CD4-positive, CD25-positive, alpha-beta regulatory T cell (primary cell): ENCODE measurements around the gene C1D. TPM values are rescaled to one million over a fixed set of nuclear protein-coding genes. Genes with fewer than 3 reads are reported as not detected.

ENCODE experiments used
- ATAC-seq, 2 donors: fragments of 150-1000 bp; cut with Tn5 transposase; one replicate each; pipeline ENCODE4 v1.10.0; 2021; ENCODE audit warnings: low read depth in 2 of 2, moderate number of reproducible peaks in 2 of 2, moderate library complexity in 1 of 2
- DNase-seq, 3 donors: peaks; one replicate each; pipeline versions ENCODE4 v3.0.0 to v3.0.0-alpha.2; 2012 to 2022; ENCODE audit warnings: mixed read lengths in 1 of 3
- H3K27ac ChIP-seq: one replicate; pipeline ENCODE4 v1.7.0; 2013; ENCODE audit warnings: mild to moderate bottlenecking, low read length; ENCODE audit not compliant: insufficient read depth, poor library complexity, severe bottlenecking
- H3K27me3 ChIP-seq: one replicate; pipeline ENCODE4 v1.7.0; 2013; ENCODE audit warnings: low read length; ENCODE audit not compliant: control insufficient read depth, insufficient read depth
- H3K36me3 ChIP-seq: one replicate; pipeline ENCODE4 v1.7.0; 2013; ENCODE audit warnings: mild to moderate bottlenecking, low read length, moderate library complexity; ENCODE audit not compliant: control insufficient read depth, insufficient read depth
- H3K4me1 ChIP-seq: 2 replicates; pipeline ENCODE4 v1.7.0; 2013; ENCODE audit warnings: mild to moderate bottlenecking, low read length; ENCODE audit not compliant: insufficient read depth, control insufficient read depth, poor library complexity, severe bottlenecking
- H3K4me3 ChIP-seq: one replicate; pipeline ENCODE4 v1.7.0; 2013; ENCODE audit warnings: low read depth, mild to moderate bottlenecking, low read length, moderate library complexity
- H3K9me3 ChIP-seq, 2 experiments: 1 replicate in 1 of 2; 2 replicates in 1 of 2; pipeline ENCODE4 v1.7.0; 2013; ENCODE audit warnings: low read length in 2 of 2, mild to moderate bottlenecking in 1 of 2, moderate library complexity in 1 of 2; ENCODE audit not compliant: control insufficient read depth in 2 of 2
- H3K27ac Mint-ChIP-seq, 3 donors: one replicate each; pipeline ENCODE4 v1.8.0; 2020 to 2022; ENCODE audit warnings: mild to moderate bottlenecking in 3 of 3, mixed read lengths in 3 of 3, moderate library complexity in 2 of 3
- H3K27me3 Mint-ChIP-seq: one replicate; pipeline ENCODE4 v1.8.0; 2022; ENCODE audit warnings: mild to moderate bottlenecking, mixed read lengths
- H3K36me3 Mint-ChIP-seq: one replicate; pipeline ENCODE4 v1.8.0; 2020; ENCODE audit warnings: mixed read lengths
- H3K4me1 Mint-ChIP-seq, 4 donors: one replicate each; pipeline ENCODE4 v1.8.0; 2020 to 2022; ENCODE audit warnings: mixed read lengths in 4 of 4, mild to moderate bottlenecking in 1 of 4
- H3K4me3 Mint-ChIP-seq, 4 donors: one replicate each; pipeline ENCODE4 v1.8.0; 2020 to 2022; ENCODE audit warnings: mild to moderate bottlenecking in 4 of 4, mixed read lengths in 4 of 4, moderate library complexity in 3 of 4
- H3K9me3 Mint-ChIP-seq, 7 donors: one replicate each; pipeline ENCODE4 v1.8.0; 2020 to 2022; ENCODE audit warnings: mixed read lengths in 7 of 7, mild to moderate bottlenecking in 3 of 7, moderate library complexity in 2 of 7
- polyA plus RNA-seq, 4 donors: library from polyadenylated mRNA; unstranded; fragments of 300-500 nt; fragmentation: Illumina TruSeq; gene quantifications; one replicate each; pipeline ENCODE4 v1.2.3, GENCODE V29; 2021
- total RNA-seq: library from RNA; stranded (reverse); gene quantifications from one replicate; pipeline ENCODE4 v1.2.3, GENCODE V29; 2022

The C1D gene, protein sequence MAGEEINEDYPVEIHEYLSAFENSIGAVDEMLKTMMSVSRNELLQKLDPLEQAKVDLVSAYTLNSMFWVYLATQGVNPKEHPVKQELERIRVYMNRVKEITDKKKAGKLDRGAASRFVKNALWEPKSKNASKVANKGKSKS
- total RNA-seq (22.8 TPM), polyA plus RNA-seq (10 to 100 TPM; 28.7 to 55.2 (median 41.4) TPM)

GRCh38 chr2:68062680-68063387 lies at the start of gene C1D:
Gene C1D, minus strand, starts transcription at chr2:68063004. Its CDS starts 15,694 bp downstream, at chr2:68047310.
- Mint-ChIP-seq H3K9me3 (peaks cover 0 to 2% (median 0%) of the 10 kb centered on the region in 7 donors), H3K27ac (peak within 1 kb of the TSS; percentile 95 to 99 (median 99)), H3K27me3 (peaks cover 13% of the 10 kb centered on the region), H3K36me3 (peaks cover 9% of the 10 kb centered on the region), H3K4me1 (peaks cover 31 to 45% (median 40%) of the 10 kb centered on the region in 4 donors), H3K4me3 (peak within 1 kb of the TSS; percentile 92 to 98 (median 93))
- Histone ChIP-seq H3K9me3 (no peaks in the 10 kb centered on the region), H3K4me1 (peaks cover 28% of the 10 kb centered on the region), H3K27ac (peak within 1 kb of the TSS; percentile 92), H3K27me3 (no peaks in the 10 kb centered on the region), H3K36me3 (no peaks in the 10 kb centered on the region), H3K4me3 (peak within 1 kb of the TSS; percentile 100)
- DNase-seq (peak; percentile 87 to 95 (median 91)), ATAC-seq (peak; percentile 89 to 93)

DNA sequence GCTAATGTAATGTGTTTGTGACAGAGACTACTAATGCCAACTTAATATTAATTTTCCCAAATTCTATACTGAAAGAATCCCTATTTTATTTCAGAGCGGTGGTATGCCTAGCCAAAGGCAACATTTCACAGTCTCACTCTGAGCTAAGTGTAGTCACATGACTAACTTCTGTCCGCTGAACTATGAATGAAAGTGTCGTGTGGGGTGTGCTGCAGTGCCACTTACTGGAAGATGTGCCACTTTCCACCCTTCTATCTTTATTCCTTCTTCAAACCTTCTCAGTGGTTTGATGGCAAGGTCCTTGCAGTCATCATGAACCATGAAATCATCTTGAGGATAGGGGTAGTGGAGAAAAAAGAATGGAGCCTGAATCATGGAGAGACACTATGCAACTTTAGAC lies 47.3 kb upstream of the C1D start:
- no peaks in the 10 kb centered on the region for H3K4me1 ChIP-seq
- no peak overlapping the region for H3K27ac ChIP-seq
- Mint-ChIP-seq H3K9me3 (peaks cover 0 to 15% (median 4%) of the 10 kb centered on the region in 7 donors), H3K27ac (no peak overlapping the region), H3K27me3 (peaks cover 5% of the 10 kb centered on the region), H3K4me3 (no peak overlapping the region), H3K36me3 (peaks cover 16% of the 10 kb centered on the region), H3K4me1 (no peaks in the 10 kb centered on the region)
- no peak for DNase-seq
- no peak for ATAC-seq
- H3K36me3 ChIP-seq = no peaks in the 10 kb centered on the region
- no peak overlapping the region for H3K4me3 ChIP-seq
- peaks cover 12 to 14% of the 10 kb centered on the region in 2 experiments for H3K9me3 ChIP-seq
- H3K27me3 ChIP-seq = peaks cover 2% of the 10 kb centered on the region

DNA sequence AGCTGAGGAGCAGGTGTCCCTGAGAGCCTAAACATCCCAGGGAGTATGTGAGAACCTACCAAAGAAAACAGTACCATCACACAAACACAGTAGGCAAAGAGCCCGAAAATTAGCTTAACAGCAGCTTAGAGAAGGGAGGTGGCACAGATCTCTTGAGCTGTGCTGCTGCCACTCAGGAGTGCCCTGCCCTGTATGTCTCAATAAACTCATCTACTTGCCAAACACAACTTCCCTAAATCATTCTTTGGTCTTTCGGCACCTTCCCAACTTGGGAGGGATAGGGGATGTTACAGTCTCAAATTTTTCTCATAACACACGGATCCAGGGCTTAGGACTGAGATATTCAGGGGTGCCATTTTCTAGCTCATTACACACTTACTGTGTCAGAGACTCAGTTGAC lies 45.3 kb upstream of the C1D start:
- Mint-ChIP-seq H3K36me3 (peaks cover 19% of the 10 kb centered on the region), H3K4me1 (no peaks in the 10 kb centered on the region), H3K4me3 (no peak overlapping the region), H3K27ac (no peak overlapping the region), H3K9me3 (peaks cover 0 to 19% (median 6%) of the 10 kb centered on the region in 7 donors), H3K27me3 (no peaks in the 10 kb centered on the region)
- no peaks in the 10 kb centered on the region for H3K4me1 ChIP-seq
- H3K27ac ChIP-seq = no peak overlapping the region
- DNase-seq = no peak
- peaks cover 2% of the 10 kb centered on the region for H3K27me3 ChIP-seq
- peaks cover 12 to 18% of the 10 kb centered on the region in 2 experiments for H3K9me3 ChIP-seq
- H3K4me3 ChIP-seq = no peak overlapping the region
- ATAC-seq = no peak
- no peaks in the 10 kb centered on the region for H3K36me3 ChIP-seq

GRCh38 chr2:68107475-68107874 lies 44.7 kb upstream of the C1D start:
- Histone ChIP-seq H3K4me3 (no peak overlapping the region), H3K27me3 (peaks cover 2% of the 10 kb centered on the region), H3K9me3 (peaks cover 12 to 18% of the 10 kb centered on the region in 2 experiments), H3K4me1 (no peaks in the 10 kb centered on the region), H3K36me3 (no peaks in the 10 kb centered on the region), H3K27ac (no peak overlapping the region)
- Mint-ChIP-seq H3K36me3 (peaks cover 19% of the 10 kb centered on the region), H3K27ac (no peak overlapping the region), H3K4me3 (no peak overlapping the region), H3K9me3 (peaks cover 0 to 19% (median 6%) of the 10 kb centered on the region in 7 donors), H3K4me1 (no peaks in the 10 kb centered on the region), H3K27me3 (no peaks in the 10 kb centered on the region)
- no peak for DNase-seq
- ATAC-seq = no peak

- no peak overlapping the region for H3K4me3 Mint-ChIP-seq
- H3K27me3 Mint-ChIP-seq = no peaks in the 10 kb centered on the region
- H3K9me3 Mint-ChIP-seq = peaks cover 0 to 19% (median 6%) of the 10 kb centered on the region in 7 donors
- H3K27ac Mint-ChIP-seq = no peak overlapping the region
- Histone ChIP-seq H3K4me1 (no peaks in the 10 kb centered on the region), H3K4me3 (no peak overlapping the region), H3K27me3 (no peaks in the 10 kb centered on the region), H3K9me3 (peaks cover 12 to 18% of the 10 kb centered on the region in 2 experiments), H3K36me3 (no peaks in the 10 kb centered on the region), H3K27ac (no peak overlapping the region)
- ATAC-seq (no peak), DNase-seq (no peak)
- no peaks in the 10 kb centered on the region for H3K4me1 Mint-ChIP-seq
- H3K36me3 Mint-ChIP-seq = peaks cover 19% of the 10 kb centered on the region
Observed at GRCh38 chr2:68104111-68104835, 41.5 kb upstream of the C1D start.

DNA sequence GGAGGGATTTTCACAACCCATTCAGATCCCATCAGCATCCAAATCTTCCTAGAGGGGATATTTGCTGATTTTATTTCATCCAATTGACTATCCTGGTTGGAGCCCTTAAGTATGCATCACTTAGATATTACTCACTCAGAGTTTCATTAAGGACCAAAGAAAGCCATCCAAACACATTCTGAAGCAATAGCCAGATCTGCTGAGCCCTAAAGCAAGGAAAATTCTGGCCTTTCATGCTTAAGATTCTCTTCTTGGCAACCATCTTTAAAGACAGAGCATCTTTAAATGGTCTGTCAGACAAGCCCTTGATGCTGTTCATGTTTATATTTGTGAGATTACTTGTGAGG lies 40.9 kb upstream of the C1D start:
- peaks cover 0 to 19% (median 6%) of the 10 kb centered on the region in 7 donors for H3K9me3 Mint-ChIP-seq
- no peak overlapping the region for H3K27ac Mint-ChIP-seq

GRCh38 chr2:68103030-68103708 lies 40.4 kb upstream of the C1D start:
- H3K27ac Mint-ChIP-seq = peak overlapping the region in 1 of 3 donors; percentile 8
- no peak overlapping the region for H3K4me3 Mint-ChIP-seq
- no peaks in the 10 kb centered on the region for H3K4me1 Mint-ChIP-seq
- H3K36me3 Mint-ChIP-seq = peaks cover 19% of the 10 kb centered on the region
- no peaks in the 10 kb centered on the region for H3K4me1 ChIP-seq
- no peak overlapping the region for H3K4me3 ChIP-seq
- H3K9me3 Mint-ChIP-seq = peaks cover 0 to 19% (median 6%) of the 10 kb centered on the region in 7 donors
- H3K9me3 ChIP-seq = peaks cover 12 to 18% of the 10 kb centered on the region in 2 experiments
- no peak for ATAC-seq
- H3K36me3 ChIP-seq = no peaks in the 10 kb centered on the region
- H3K27me3 ChIP-seq = no peaks in the 10 kb centered on the region
- H3K27me3 Mint-ChIP-seq = no peaks in the 10 kb centered on the region
- no peak for DNase-seq
- no peak overlapping the region for H3K27ac ChIP-seq

More for the DNA sequence above, 40.9 kb upstream of the C1D start:
- Histone ChIP-seq H3K4me3 (no peak overlapping the region), H3K27ac (no peak overlapping the region), H3K27me3 (no peaks in the 10 kb centered on the region), H3K9me3 (peaks cover 12 to 18% of the 10 kb centered on the region in 2 experiments), H3K4me1 (no peaks in the 10 kb centered on the region), H3K36me3 (no peaks in the 10 kb centered on the region)
- ATAC-seq (no peak), DNase-seq (no peak)
- no peak overlapping the region for H3K4me3 Mint-ChIP-seq
- no peaks in the 10 kb centered on the region for H3K4me1 Mint-ChIP-seq
- H3K27me3 Mint-ChIP-seq = no peaks in the 10 kb centered on the region
- H3K36me3 Mint-ChIP-seq = peaks cover 19% of the 10 kb centered on the region
